Inflammatory macrophage treated with lipopolysaccharide for 1 hour (primary cell): ENCODE measurements around the gene CBLC.

ENCODE experiments used
- DNase-seq, 2 donors: peaks; one replicate each; pipeline ENCODE4 v3.0.0-alpha.2; 2020 to 2022

Gene CBLC

GRCh38 chr19:44803442-44804428, 26.0 kb downstream of the CBLC start:
- DNase-seq, result no peak

- DNase-seq, result no peak
Observed at GRCh38 chr19:44806291-44806690, 28.6 kb downstream of the CBLC start.

- DNase-seq, result no peak
Observed at GRCh38 chr19:44807162-44807561, 29.5 kb downstream of the CBLC start.

GRCh38 chr19:44807652-44808462, 30.2 kb downstream of the CBLC start:
- peak in 1 of 2 donors; percentile 22 for DNase-seq

GRCh38 chr19:44808463-44809371, 31.0 kb downstream of the CBLC start, which contains the start of gene BCAM:
Gene BCAM (plus strand): TSS chr19:44809103. CDS start chr19:44809125, 22 bp downstream.
- no peak for DNase-seq

GRCh38 chr19:44809577-44810233, 32.0 kb downstream of the CBLC start:
- DNase-seq, result no peak

GRCh38 chr19:44810234-44811121, 32.8 kb downstream of the CBLC start:
- DNase-seq, result no peak

- DNase-seq, result no peak
Observed at GRCh38 chr19:44811122-44811419, 33.4 kb downstream of the CBLC start.

- DNase-seq, result no peak
Observed at GRCh38 chr19:44812142-44812718, 34.5 kb downstream of the CBLC start.

- DNase-seq, result no peak
Observed at GRCh38 chr19:44813070-44813840, 35.6 kb downstream of the CBLC start.

GRCh38 chr19:44813841-44814470, 36.3 kb downstream of the CBLC start:
- no peak for DNase-seq

- DNase-seq, result no peak
Observed at GRCh38 chr19:44814517-44814916, 36.8 kb downstream of the CBLC start.

GRCh38 chr19:44816301-44816700, 38.6 kb downstream of the CBLC start:
- no peak for DNase-seq

- no peak for DNase-seq
Observed at GRCh38 chr19:44817725-44818465, 40.2 kb downstream of the CBLC start.

GRCh38 chr19:44818466-44819031, 40.9 kb downstream of the CBLC start:
- no peak for DNase-seq

GRCh38 chr19:44819246-44819832, 41.6 kb downstream of the CBLC start:
- DNase-seq, result no peak

- peak; percentile 35 to 36 for DNase-seq
Observed at GRCh38 chr19:44820648-44821609, 43.2 kb downstream of the CBLC start.
